DMS53 treated with DMSO at 0.1 percent for 48 hours (cell line): ENCODE measurements around the gene KIF26A.
"Not testable (repeated sequence)": the region's sequence is repeated elsewhere in the genome, so short reads cannot be mapped to it uniquely, and the experiment has no call there.

Experiments used
- DNase-seq: peaks from one replicate; lab custom pipeline; 2025; ENCODE audit not compliant: unreplicated experiment; lab: John Stamatoyannopoulos, UW

Gene KIF26A

DNA sequence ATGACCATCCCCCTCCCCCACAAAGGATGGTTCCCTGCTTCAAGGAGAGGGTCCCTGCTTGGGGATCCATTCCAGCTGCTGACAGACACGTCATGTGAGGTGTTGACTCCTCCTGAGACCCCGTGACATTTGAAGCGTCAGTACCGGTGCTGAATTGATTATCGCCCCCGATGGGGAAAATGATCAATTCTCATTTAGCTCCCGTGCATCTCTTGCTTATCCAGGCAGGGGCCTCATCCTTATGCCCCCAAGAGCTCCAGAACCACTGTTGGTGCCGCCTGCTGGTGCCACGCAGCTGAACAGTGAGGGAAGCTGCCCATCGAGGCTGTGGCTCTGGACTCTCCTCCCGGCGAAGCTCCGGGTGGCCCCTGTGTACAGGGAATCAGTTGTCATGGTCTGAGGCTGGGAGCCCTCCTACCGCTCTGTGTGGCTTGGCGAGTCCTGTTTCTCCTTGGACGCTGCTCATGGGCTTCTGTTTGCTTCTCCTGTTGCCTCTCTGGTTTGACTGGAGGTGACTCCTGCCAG is 4.6 kb downstream of the KIF26A start:
- DNase-seq: no peak

DNA sequence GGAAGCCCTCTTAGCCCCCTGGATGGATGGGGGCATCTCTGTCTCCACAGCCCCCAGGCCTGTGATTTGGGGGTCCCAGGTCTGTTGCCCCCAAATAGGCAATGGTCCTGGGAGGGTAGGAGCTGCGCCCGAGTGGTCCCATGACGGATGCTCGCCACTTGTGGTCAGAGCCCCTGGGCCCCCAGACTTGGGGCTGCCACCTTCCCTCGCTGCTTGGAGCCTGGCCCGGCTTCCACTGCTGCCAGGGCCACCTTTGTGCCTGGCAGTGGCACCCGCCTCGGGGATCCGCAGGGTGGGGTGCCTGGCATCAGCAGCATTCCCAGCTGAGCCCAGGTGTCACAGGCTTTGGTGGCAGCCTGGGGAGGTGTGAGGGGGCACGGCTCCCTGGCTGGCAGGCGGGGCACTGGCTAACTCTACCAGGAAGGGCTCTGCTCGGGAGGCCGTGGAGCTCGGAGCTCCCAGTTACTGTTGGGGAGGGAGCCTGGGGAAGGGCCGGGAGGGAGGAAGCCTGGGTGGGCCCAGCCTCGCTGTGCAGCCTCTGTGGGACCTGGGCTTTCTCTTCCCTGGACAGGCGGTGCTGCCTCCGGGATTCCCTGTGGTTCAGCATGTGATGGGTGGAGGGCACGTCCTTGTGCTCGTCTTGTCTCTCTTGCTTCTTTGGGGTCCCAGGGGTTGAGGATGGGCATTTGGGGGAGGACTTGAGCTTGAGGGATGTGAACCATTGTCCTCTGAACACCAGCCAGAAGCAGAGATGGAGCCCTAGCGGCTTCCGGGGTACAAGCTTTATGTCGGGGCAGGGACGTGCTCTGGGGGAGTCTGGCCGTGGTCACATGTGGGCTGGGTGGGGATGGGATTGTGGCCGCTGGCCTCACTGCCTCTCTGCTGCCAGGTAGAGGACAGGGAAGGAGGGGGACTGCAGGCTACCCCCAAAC is 5.4 kb downstream of the KIF26A start:
- no peak for DNase-seq

DNA sequence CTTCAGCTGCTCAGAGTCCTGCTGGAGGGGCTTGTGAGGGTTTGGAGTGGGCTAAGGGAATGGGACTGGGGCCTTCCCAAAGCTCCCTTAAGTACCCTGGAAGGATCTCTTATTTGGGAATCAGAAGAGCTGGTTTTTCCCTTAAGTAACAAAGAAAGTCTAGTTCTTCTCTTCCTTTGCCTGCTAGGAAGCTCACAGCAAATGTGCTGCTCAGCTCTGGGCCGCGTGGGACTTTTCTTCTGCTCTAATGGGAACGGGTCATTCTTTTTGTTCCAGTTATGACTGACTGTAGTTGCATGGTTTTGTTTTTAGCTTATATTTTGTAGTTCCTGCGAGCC is 6.0 kb downstream of the KIF26A start:
- no peak for DNase-seq

DNA sequence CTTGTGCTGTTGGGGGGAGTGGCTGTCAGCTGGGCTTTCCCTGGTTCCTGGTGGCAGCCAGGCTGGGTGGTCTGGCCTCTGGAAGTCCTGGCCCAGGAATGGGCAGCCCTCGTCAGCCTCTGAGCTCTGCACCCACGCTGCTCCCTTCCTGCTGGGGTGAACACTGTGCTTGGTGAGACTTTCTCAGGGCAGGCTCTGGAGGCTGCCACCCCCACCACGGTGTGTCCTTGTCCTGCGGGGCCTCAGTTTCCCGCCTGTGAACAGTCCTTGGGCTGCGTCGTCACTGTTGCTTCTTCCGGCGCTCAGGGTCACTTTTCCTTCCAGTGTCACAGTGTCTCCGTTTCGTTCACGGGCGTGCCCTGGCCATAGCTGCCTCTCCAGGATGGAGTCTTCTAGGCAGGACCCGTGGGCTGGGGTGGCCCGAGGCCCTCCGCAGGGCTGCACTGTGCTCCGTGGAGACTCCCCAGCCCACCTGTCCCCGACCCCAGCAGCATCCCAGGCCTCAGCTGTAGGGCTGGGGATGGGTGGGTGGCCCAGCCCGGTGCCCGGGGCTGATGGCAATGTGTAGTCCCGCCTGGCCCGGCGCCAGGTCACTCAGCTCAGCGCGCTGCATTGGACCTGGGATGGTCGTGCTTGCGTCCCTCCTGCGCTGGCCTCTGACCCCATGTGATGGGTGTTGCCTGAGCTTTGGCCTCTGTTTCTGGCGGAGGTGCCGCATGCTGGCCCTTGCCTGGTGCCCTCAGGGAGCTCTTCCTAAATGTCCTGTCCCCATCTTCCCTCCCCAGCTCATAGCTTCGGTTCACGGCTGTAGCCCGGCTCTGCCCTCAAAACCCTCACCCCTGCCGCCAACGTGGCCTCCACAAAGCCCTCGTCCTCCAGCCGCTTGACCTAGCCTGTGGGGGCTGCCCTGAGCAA is 6.8 kb downstream of the KIF26A start:
- no peak for DNase-seq

DNA sequence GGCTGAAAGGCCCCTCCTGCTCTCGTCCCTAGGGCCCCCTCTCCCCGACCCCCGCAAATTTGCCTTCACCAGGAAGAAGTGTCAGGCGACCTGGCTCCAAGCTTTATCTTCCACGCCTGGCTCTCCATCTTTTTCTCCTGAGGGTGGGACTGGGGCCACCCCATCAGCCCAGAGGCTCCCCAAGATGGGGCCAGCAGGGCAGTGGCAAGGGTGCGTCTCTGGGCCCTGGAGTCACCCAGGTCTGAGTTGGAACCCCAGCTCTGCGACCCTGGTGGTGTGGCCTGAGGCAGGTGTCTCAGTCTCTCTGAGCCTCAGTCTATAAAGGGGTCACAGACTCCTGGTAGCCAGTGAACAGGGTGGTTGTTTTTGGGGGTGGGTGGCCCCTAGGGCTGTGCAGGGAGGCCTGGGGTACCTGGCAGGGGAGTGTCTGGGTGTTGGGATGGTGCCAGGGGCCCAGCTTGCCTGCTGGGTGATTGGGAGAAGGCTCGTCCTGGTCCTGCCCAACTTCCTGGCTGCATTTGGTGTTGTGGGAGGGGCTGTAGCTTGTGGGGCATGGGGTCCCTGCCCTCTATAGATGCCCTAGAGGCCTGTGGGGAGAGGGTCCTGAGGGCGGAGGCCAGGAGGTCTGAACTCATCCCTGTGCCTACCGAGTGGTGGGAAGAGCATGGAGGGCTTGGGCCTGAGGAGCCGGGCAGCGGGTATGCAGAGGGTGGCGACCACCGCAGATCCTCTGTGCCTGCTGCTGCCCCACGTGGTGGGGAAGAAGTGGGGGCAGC is 7.6 kb downstream of the KIF26A start:
- no peak for DNase-seq

DNA sequence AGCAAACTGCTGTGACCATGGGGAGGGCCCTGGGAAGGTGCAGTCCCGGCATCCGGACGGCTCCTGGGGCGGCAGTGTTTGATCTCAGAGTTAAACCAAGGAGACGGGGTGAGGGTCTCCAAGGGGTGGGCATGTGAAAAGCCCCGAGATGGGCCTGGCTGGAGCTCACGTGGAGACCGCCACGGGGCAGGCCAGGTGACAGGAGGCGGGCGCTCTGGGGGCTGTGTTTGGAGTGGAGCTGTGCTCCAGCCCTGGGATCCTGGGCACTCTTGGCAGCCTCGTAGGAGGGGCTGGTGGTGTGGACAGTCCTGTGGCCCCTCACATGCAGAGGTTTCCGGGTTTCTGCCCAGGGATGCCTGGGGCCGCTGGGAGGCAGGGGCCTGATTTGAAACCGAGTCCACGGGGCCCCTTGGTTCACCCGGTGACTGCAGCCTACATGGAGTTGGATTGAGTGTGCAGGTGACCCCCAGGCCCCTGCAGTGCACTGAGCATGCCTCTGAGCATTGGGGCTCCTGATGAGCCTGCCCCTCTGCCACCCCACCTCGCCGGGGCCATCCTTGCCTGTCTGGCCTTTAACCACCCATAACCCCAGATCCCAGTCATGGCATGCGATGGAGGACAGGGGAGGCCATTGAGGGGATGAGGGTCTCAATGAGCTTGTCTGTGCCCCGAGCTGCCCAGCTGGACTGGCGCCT is 8.4 kb downstream of the KIF26A start:
- no peak for DNase-seq

DNA sequence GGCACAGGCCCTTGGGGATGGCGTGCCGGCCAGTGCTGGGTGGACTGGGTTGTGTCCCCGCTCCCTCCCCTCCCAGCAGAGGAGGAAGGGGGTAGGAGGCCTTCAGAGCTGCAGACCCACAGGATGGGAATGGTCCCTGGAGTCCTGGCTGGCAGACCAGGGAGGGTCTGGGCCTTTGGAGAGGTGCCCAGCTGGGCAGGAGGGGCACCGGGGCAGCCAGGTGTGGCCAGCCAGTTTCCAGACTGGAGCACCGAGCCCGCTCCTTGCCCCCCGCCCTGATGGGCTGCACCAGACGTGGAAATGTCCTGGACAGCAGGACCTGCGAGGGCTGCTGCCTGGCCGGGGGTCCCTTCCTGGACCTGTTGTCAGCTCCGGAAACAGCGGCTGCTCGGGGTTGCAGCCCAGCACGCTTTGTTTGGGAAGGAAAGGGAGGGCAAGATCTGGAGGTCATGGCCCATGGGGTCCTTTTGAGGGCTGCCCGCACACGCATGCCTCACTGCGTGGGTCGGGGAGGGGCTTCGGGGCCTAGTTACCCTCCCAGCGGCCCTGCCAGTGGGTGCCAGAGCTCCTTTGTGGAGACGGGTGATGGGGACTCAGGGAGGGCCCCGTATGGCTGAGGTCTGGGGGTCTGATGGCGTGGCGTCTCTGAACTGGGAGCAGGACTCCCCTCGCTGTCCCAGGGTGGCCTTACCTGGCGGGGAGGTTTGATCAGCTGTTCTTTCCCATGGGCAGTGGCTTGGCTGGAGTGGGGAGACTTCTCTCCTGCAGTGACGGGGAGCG is 9.1 kb downstream of the KIF26A start:
- DNase-seq: no peak

DNA sequence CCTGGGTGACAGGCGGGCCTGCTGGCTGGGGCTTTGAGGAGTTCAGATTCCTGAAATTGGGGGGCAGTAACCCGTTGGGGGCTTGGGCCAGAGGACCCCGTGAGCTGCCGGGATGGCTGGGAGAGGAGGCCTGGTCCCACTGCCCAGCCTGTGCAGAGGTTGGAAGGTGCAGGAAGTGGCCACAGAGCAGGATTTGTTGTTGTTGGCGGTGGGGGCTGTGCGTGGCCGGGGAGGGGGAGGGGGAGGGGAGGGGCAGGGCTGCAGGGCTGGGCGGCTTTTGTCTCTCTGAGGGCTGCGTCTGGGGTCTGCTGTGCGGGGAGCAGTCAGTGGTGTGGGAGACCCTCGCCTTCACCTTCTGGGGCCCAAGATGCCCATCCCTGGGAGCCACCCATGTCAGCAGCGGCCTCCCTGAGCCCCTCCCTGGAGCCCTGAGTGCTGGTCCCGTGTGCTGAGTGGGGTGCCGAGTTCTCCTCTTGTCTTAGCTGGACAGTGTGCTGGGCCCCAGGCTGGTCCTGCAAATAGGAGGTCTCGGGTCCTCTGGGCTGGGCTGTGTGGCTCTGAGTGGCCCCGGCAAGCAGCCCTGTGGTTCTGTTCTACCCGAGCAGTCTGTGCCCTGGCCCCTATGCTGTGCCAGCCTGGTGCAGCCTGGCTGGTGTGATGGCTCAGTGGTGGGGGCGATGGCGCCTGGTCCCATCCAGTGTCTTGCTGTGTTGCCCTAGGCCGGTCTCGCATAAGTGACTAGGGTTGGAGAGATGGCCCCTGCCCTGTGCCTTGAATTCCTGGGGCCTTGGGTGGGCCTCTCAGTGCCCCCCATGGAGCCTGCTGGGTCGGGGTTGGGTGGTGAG is 10.3 kb downstream of the KIF26A start:
- no peak for DNase-seq

DNA sequence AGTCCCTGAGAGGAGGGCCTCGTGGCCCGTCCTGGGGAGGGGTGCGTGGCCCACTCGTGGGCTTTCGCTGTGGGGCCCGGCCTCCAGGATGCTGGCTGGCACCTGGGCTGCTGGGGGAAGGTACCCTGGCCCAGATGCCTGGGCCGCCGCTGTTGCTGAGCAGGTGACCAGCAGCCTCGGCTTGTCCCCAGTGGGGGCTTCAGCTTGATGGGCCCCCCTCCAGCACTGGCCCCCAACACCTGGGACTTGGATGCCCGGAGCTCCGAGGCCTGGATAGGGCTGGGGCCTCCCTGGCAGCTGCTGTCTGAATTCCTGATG is 10.8 kb downstream of the KIF26A start:
- no peak for DNase-seq

DNA sequence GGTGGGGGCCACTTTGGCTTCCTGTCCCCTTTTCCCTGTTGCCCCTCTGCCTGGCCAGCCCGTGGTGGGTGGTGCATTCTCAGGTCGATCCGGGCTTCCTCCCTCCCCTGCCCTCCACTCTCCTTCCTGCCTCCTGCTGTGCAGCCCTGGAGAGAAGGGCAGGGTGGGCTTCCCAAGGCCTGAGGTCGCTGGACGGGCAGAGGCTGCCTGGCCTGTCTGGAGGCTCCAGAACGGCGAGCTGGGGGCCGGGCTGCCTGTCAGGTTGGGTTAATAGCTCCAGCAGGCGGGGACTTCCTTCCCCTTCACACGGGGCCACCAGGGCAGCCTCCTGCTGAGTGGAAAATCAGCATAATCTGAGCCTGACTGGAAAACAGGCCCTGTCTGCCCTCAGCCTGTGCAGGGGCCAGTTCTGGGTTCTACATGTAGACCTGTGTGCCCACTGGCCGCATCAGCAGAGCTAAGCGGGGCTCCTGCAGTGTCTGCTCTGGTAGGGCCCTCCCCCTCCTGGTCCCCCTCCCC is 11.3 kb downstream of the KIF26A start:
- no peak for DNase-seq

DNA sequence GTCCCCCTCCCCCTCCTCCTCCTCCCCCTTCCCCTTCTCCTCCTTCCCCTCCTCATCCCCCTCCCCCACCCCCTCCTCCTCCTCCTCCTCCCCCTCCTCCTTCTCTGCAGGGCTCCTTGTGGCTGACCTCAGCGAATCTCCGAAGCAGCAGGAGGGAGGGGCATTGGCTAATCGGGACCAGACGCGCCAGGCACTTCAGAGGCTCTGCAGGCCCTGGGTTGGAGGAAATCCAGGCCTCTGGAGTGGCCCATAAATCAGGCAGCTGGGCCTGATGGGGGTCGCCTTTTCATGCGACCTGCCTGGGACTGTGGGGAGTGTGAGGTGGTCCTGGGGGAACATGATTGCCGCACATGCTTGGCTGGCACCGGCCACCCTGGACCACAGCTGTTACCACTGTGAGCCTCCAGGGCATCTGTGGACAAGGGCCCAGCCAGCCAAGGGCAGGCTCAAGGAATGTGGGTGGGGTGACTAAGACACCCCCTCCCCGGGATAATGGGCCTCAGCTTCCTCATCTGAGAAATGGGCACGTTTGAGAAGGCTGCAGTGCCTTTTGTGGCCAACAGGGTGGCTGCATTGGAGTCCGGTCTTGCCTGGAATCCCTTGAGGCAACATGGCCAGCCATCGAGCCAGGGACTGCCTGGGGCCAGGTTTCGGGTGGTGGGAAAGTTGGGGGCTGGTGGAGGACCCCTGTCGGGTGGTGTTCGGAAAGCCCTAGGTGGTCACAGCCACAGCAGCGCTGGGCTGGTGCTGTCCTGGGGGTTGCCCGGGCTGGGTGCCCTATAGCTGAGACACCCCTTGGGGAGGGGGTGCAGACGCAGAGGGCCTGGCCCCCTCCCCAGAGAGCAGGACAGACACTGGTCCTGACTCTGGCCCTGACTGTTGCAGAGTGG is 12.0 kb downstream of the KIF26A start:
- DNase-seq: no peak

DNA sequence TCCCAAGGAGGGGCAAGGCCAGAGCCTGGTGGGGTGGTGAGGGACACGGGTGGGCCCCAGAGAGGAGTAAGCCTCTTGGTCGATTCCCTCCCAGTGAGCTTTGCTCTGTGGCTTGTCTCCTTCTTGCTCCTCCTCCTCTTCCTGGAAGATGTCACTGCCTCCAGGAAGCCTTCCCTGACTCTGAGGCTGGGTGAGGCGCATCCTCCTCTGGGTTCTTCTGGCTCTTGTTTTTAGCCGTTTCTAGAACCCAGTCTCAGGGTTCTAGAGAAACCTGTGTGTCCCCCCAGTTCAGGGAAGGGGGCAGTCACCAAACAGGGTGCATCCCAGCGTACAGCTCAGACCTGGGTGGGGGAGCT is 12.6 kb downstream of the KIF26A start:
- DNase-seq: no peak

DNA sequence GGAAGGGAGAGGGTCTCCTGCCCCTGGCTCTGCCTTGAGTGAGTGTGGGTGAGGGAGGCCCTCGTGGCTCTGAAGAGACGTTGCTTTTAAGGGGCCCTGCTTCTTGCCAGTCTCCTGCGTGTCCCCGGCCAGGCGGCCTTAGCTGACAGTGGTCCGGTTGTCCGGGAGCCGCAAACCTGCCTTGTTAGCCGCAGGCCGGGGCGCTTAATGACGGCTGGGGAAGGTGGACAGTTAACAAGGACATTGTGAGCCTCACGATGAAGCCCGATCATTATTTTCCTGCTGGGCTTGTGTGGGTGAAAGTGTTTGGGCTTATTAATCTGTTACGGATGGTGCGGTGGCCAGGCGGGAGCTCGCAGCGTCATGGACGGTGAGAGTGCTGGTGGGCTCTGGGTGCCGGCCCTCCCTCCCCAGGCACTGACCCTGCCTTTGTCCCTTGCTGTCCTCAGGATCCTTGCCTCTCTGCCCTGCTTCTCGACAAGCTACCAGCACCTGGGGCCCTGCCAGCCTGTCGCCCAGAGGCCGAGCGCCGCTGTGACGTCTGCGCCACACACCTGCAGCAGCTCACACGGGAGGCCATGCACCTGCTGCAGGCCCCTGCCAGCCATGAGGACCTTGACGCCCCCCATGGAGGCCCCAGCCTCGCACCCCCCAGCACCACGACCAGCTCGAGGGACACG is 13.3 kb downstream of the KIF26A start:
- no peak for DNase-seq

DNA sequence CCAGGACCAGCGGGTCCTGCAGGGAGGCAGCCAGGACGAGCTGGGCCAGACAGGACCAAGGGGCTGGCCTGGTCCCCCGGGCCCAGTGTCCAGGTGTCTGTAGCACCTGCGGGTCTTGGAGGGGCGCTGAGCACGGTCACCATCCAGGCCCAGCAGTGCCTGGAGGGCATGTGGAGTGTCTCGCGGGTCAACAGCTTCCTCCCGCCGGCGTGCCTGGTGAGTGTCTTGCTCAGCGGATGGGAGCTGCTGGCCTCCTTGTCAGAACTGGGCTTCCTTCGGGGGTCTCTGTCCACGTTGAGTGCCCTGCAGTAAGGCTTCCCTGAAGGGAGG is 13.8 kb downstream of the KIF26A start:
- DNase-seq: no peak

DNA sequence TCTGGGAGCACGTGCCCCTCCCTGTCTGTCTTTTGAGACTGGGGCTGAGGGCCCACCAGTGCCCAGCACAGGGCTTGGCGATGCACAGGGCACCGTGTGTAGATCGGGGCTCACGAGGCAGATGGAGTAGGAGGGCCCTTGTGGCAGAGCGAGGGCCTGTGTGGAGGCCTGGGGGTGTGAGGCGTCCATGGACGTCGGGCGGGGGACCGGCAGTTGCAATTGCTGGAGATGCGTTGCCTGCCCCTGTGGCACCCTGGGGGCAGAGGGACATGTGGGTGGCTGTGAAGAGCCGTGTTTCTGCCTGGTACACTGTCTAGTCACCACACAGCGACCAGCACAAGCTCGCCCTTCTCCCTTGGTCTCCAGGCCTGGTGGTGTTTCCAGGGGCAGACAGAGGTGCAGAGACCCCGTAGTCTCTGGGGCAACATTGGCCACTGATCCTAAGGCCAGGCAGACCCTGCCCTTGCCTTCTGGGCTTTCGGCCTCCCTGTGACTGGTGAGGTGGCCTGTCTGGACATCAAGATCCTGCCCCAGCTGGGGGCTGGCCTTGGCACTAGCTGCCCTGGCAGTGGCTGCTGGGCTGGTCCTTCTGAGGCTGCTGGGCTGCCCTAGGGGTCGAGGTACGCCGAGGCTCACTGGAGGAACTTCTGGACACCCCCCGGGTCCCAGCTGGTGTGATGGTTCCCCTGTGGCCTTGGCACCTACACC is 14.5 kb downstream of the KIF26A start:
- DNase-seq: no peak

DNA sequence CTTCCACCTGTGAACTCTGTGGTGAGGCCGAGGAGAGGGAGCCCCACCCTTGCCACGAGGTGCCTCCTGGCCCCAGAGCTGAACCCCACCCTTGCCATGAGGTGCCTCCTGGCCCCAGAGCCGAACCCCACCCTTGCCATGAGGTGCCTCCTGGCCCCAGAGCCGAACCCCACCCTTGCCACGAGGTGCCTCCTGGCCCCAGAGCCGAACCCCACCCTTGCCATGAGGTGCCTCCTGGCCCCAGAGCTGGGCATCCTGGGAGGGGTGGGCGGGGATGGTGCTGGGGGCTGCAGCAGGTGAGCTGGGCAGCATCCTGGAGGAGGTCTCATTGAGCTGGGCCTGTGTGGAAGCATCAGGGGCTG is 15.0 kb downstream of the KIF26A start:
- DNase-seq: not testable (repeated sequence)

DNA sequence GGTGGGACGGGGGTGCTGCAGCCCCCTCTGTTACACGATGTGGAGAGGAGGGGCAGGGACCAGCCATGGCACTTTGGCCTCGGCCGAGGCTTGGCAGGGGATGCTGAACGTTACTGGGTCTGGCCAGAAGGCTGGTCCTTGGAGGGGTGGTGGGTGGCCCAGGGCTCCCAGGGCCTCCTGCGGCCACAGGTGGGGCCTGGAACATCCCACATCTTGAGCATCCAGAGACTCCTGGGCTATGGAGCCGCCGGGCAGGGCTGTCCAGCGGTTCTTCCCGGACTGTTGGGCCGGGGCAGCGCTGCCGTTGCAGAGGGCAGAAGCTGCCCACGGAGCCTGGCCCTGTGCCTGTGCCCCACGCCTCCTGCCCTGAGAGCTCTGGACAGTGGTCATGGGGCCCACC is 15.9 kb downstream of the KIF26A start:
- no peak for DNase-seq
